Activated CD4-positive, alpha-beta T cell treated with anti-CD3 and anti-CD28 coated beads, Interleukin-2, amount 50 U/mL, for 24 hours (primary cell): ENCODE results near the gene KANSL1.

Experiments used
- DNase-seq, 2 donors: peaks; one replicate each; pipeline ENCODE4 v3.0.0-alpha.2; 2020; ENCODE audit warnings: low read depth in 1 of 2, low spot score in 1 of 2

The KANSL1 gene

GRCh38 chr17:46169913-46170638 lies 23.2 kb downstream of the KANSL1 start:
- DNase-seq: no peak

- no peak for DNase-seq
Measured at GRCh38 chr17:46167826-46168569, 25.2 kb downstream of the KANSL1 start.

GRCh38 chr17:46167267-46167666 lies 26.0 kb downstream of the KANSL1 start:
- DNase-seq: no peak

- DNase-seq: no peak
Measured at GRCh38 chr17:46166692-46167249, 26.5 kb downstream of the KANSL1 start.

- DNase-seq: no peak
Measured at GRCh38 chr17:46163929-46164594, 29.2 kb downstream of the KANSL1 start.

GRCh38 chr17:46163316-46163715 lies 29.9 kb downstream of the KANSL1 start:
- no peak for DNase-seq

GRCh38 chr17:46162866-46163265 lies 30.4 kb downstream of the KANSL1 start:
- no peak for DNase-seq

GRCh38 chr17:46160169-46160568 lies 33.1 kb downstream of the KANSL1 start:
- DNase-seq: no peak

GRCh38 chr17:46159686-46160085 lies 33.5 kb downstream of the KANSL1 start:
- no peak for DNase-seq

- no peak for DNase-seq
Measured at GRCh38 chr17:46158323-46159296, 34.6 kb downstream of the KANSL1 start.

GRCh38 chr17:46157443-46158062 lies 35.7 kb downstream of the KANSL1 start:
- DNase-seq: no peak

- DNase-seq: no peak
Measured at GRCh38 chr17:46154151-46154816, 38.9 kb downstream of the KANSL1 start.

- no peak for DNase-seq
Measured at GRCh38 chr17:46152423-46152822, 40.8 kb downstream of the KANSL1 start.

- no peak for DNase-seq
Measured at GRCh38 chr17:46151762-46152161, 41.5 kb downstream of the KANSL1 start.

GRCh38 chr17:46150216-46150963 lies 42.8 kb downstream of the KANSL1 start:
- no peak for DNase-seq

- DNase-seq: no peak
Measured at GRCh38 chr17:46148247-46148646, 45.0 kb downstream of the KANSL1 start.

GRCh38 chr17:46147296-46147695 lies 45.9 kb downstream of the KANSL1 start:
- no peak for DNase-seq

- no peak for DNase-seq
Measured at GRCh38 chr17:46144246-46144645, 49.0 kb downstream of the KANSL1 start.

GRCh38 chr17:46143827-46144236 lies 49.4 kb downstream of the KANSL1 start:
- no peak for DNase-seq
